LNCAP (cell line): Measurements from ENCODE around the gene MOXD1.

Experiments
- TF ChIP-seq, protein P1 (sequence below): fragments of 450-650 bp; IDR thresholded peaks from 2 replicates; pipeline ENCODE4 v1.5.1; 2017; ENCODE audit warnings: mild to moderate bottlenecking

MOXD1 gene

GRCh38 chr6:132382630-132383175 lies 18.6 kb downstream of the MOXD1 start:
- TF ChIP-seq, protein P1, sequence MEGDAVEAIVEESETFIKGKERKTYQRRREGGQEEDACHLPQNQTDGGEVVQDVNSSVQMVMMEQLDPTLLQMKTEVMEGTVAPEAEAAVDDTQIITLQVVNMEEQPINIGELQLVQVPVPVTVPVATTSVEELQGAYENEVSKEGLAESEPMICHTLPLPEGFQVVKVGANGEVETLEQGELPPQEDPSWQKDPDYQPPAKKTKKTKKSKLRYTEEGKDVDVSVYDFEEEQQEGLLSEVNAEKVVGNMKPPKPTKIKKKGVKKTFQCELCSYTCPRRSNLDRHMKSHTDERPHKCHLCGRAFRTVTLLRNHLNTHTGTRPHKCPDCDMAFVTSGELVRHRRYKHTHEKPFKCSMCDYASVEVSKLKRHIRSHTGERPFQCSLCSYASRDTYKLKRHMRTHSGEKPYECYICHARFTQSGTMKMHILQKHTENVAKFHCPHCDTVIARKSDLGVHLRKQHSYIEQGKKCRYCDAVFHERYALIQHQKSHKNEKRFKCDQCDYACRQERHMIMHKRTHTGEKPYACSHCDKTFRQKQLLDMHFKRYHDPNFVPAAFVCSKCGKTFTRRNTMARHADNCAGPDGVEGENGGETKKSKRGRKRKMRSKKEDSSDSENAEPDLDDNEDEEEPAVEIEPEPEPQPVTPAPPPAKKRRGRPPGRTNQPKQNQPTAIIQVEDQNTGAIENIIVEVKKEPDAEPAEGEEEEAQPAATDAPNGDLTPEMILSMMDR, result no peak

DNA sequence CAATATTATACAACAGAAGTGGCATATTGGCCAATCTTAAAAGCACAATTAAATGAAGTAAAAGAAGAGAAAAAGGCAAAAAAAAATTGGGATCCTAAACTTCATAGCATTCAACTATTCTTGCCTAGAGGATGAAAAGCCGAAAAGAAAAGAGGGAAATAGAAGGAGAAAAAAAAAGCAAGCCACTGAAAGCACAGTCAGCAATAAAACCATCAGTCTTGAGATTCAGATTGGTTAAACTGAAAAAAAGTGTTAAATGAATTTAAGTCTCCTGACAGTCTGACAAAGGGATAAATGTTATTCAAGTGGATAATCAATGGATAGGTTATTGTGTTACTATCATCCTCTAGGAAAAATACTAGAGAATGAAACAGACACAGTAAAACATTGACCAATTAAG lies 19.9 kb downstream of the MOXD1 start:
- TF ChIP-seq, protein P1, result no peak

DNA sequence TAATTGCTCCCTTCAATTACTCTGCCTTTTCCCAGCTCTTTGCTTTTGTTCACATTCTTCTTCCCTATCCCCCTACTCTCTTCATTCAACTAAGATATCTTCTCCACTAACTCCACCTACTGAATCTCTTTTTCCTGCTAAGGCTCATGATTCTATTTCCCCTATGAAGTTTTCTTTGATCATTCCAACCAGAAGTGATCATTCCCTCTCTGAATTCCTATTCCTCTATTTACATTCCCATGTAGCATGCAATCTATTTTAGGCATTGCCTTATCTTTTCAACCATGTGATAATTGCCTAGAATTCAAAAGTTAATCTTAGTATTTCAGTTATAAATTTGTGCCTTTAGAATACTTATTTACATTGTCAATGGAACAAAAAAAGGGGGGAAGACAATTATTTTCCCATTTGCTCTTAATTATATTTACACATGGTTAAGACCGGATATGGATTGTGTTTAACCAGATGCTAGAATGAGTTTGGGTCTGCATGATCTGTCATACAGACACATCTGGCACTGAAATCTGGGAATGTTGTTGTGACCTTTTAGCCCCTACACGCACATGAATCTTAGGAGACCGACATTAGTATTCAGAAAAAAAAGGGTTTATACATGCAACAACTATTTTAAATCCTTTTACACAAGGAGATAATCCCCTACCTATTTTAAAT lies 20.8 kb downstream of the MOXD1 start:
- TF ChIP-seq, protein P1, result no peak

DNA sequence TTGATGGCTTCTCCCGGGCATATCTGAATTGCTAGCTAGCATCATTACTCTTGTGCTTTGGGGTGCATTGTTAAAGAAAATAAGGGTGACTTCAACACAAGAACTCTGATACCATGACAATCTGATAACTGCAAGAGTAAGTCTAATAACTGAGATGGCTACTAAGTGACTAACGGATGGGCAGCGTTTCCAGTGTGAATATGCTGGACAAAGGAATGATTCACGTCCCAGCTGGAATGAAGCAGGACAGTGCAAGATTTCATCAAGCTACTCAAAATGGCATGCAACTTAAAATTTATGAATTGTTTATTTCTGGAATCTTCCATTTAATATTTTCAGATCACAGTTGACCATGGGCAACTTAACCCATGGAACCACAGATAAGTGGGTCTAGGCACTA lies 31.7 kb downstream of the MOXD1 start:
- TF ChIP-seq, protein P1, result no peak

- TF ChIP-seq, protein P1, result no peak
Observed at GRCh38 chr6:132368916-132369481, 32.3 kb downstream of the MOXD1 start.

DNA sequence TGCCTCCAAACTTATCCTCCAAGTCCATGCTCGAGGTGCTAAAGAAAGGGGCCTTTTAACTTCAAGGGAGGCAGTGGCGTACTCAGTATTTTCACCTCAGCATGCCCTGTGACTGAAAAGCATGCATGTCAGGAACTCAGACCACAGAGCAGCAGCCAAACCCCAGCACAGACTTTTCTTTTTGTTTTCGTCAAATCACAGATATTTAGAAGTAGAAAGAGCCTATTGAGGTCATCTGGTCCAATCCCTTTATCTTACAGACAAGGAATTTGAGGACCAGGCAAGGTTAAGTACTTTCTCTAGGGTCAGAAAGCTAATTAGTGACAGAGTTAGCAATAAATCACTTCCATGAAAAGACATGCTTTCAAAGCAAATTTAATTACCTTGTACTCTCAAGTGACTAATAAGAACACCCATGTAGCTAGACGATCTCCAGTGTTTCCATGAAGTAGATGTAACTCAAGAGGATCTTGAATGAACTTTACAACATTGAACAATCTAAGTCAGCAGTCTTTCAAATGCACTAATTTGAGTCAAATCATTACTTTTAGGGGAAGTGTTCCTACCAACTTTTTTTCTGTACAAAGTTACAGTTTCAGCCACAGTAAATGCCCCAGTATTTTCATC lies 35.9 kb downstream of the MOXD1 start:
- TF ChIP-seq, protein P1, result no peak

DNA sequence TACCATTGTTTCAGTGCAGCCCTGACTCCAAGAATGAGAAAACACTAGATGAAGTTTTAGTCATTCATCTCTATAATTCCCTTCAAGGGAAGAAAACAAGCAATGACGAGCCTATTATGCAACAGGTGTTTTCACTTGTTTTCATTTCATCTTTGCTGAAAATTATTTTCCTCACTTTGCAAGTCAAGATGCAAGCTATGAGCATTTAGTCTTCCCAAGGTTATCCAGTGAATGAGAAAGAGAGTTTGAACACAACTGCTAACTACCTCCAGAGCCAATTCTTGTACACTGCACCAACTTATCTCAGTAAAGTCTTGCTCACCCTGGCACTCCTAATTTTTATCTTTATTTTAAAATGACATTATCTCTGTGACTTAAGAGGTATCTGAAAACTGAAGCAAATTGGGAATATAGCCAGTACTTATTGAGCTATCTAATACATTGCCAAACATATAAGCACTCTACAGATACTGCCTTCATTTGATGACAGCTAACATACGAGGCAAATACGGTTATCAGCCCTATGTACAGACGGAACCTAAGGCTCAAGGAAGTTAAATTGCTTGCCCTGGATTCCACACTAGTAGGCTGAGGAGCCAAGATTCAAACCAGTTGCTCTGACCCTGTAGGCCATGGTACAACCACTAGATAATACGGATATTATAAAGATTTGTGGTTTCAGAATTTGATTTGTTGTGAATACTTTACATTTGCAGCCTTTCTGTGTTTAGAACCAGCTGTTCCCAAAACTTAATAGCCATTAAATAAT lies 36.8 kb downstream of the MOXD1 start:
- TF ChIP-seq, protein P1, result no peak
